PC-9 (cell line): ENCODE results near the gene ZNF267. TPM values are rescaled to one million over a fixed set of nuclear protein-coding genes. Genes with fewer than 3 reads are reported as not detected.
"Not testable (repeated sequence)": the region's sequence is repeated elsewhere in the genome, so short reads cannot be mapped to it uniquely, and the experiment has no call there.

Experiments
- BruUV-seq: library from RNA; stranded (reverse); fragments of 400-500 nt; replicated peaks from 2 replicates; lab custom pipeline; 2021; lab: Mats Ljungman, UMichigan
- CTCF ChIA-PET: fragments of 300-600 bp; sonication (Branson Sonifier 250); formaldehyde crosslinking; loops from one replicate; lab custom pipeline; 2022; ENCODE audit warnings: antibody characterized with exemption; lab: Charles Lee
- POLR2A ChIA-PET: fragments of 300-600 bp; sonication (Branson Sonifier 250); formaldehyde crosslinking; loops from one replicate; lab custom pipeline; 2022; ENCODE audit warnings: antibody characterized with exemption; ENCODE audit not compliant: unreplicated experiment; lab: Charles Lee
- DNase-seq, 2 experiments: peaks; one replicate each; pipeline versions ENCODE4 v3.0.0 to v3.0.0-alpha.2; 2015 to 2022; ENCODE audit warnings: mixed read lengths in 1 of 2
- H2AFZ ChIP-seq: fragments of 200-600 bp; sonication (generic); 2 replicates; pipeline ENCODE4 v1.8.1; 2017; ENCODE audit warnings: antibody characterized with exemption
- H3F3A ChIP-seq: fragments of 200-600 bp; sonication (generic); 2 replicates; pipeline ENCODE4 v1.8.1; 2017; ENCODE audit warnings: antibody characterized with exemption, mild to moderate bottlenecking, low read depth; ENCODE audit not compliant: insufficient read depth
- H3K27ac ChIP-seq: fragments of 200-600 bp; sonication (generic); 2 replicates; pipeline ENCODE4 v1.6.1; 2016; ENCODE audit warnings: mixed run types
- H3K27me3 ChIP-seq: fragments of 200-600 bp; sonication (generic); 2 replicates; pipeline ENCODE4 v1.6.1; 2016; ENCODE audit warnings: low read depth, mixed run types; ENCODE audit not compliant: insufficient read depth
- H3K36me3 ChIP-seq: fragments of 200-600 bp; sonication (generic); 2 replicates; pipeline ENCODE4 v1.6.1; 2016; ENCODE audit warnings: low read depth, mixed run types
- H3K4me1 ChIP-seq: fragments of 200-600 bp; sonication (generic); replicated peaks from 2 replicates; pipeline ENCODE4 v1.6.1; 2016; ENCODE audit warnings: mixed run types; ENCODE audit not compliant: insufficient read depth
- H3K4me2 ChIP-seq: fragments of 200-600 bp; sonication (generic); 2 replicates; pipeline ENCODE4 v1.6.1; 2017; ENCODE audit warnings: mixed run types
- H3K4me3 ChIP-seq: fragments of 200-600 bp; sonication (generic); 2 replicates; pipeline ENCODE4 v1.6.1; 2016; ENCODE audit warnings: mixed run types
- H3K79me2 ChIP-seq: fragments of 200-600 bp; sonication (generic); 2 replicates; pipeline ENCODE4 v1.6.1; 2017; ENCODE audit warnings: low read depth, mixed run types
- H3K9me2 ChIP-seq: fragments of 200-600 bp; sonication (generic); 2 replicates; pipeline ENCODE4 v1.8.1; 2017; ENCODE audit warnings: mild to moderate bottlenecking; ENCODE audit not compliant: insufficient read depth
- H3K9me3 ChIP-seq: fragments of 200-600 bp; sonication (generic); 2 replicates; pipeline ENCODE4 v1.8.1; 2016; ENCODE audit warnings: low read depth; ENCODE audit not compliant: insufficient read depth
- H4K20me1 ChIP-seq: fragments of 200-600 bp; sonication (generic); 2 replicates; pipeline ENCODE4 v1.8.1; 2017; ENCODE audit not compliant: insufficient read depth
- EZH2 ChIP-seq: fragments of 200-600 bp; sonication (generic); IDR thresholded peaks from 2 replicates; pipeline ENCODE4 v1.8.0; 2017; ENCODE audit warnings: antibody characterized with exemption, low read depth
- intact Hi-C: fragments of 100-400 bp; cut with micrococcal nuclease; formaldehyde crosslinking; loops from one replicate; pipeline ENCODE4 v1.10.0; 2022; ENCODE audit not compliant: unreplicated experiment
- total RNA-seq: library from RNA; stranded (reverse); gene quantifications from 2 replicates; pipeline ENCODE4 v1.2.3, GENCODE V29; 2021
- TF ChIP-seq, protein P1 (sequence below): fragments of 200-600 bp; sonication (generic); conservative IDR thresholded peaks from 2 replicates; pipeline ENCODE4 v1.6.1; 2017; ENCODE audit warnings: mixed run types, antibody characterized with exemption, mild to moderate bottlenecking, moderate library complexity

The ZNF267 gene
- total RNA-seq, 1 experiment from 2014 or later = 12.4 TPM

DNA sequence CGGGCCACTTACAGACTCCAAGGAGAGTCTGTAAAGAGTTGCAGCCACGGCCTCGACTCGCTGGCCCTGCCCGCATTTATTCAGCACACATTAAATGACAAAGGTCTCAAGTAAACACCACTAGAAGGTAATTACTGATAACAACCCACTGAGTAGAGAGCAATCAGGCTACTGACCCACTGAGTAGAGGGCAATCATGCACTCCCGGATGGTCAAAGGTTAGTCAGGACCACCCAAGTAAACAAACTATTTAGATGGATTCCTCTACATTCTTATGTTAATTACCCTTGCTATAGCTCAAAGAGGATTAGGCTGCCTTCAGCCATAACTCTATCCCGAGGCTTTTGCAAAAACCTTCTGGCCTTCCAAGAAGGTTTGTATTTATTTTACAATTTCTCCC is 30.7 kb upstream of the ZNF267 start:
- peaks cover 6% of the 10 kb centered on the region; the same call in 1 of the 2 replicates for H3K27me3 ChIP-seq
- H3F3A ChIP-seq = no peaks in the 10 kb centered on the region
- H3K4me1 ChIP-seq = no peaks in the 10 kb centered on the region
- DNase-seq = no peak
- H3K4me3 ChIP-seq = no peak overlapping the region
- intact Hi-C loops = no loop called here
- TF ChIP-seq EZH2 = no peak
- TF ChIP-seq, protein P1, sequence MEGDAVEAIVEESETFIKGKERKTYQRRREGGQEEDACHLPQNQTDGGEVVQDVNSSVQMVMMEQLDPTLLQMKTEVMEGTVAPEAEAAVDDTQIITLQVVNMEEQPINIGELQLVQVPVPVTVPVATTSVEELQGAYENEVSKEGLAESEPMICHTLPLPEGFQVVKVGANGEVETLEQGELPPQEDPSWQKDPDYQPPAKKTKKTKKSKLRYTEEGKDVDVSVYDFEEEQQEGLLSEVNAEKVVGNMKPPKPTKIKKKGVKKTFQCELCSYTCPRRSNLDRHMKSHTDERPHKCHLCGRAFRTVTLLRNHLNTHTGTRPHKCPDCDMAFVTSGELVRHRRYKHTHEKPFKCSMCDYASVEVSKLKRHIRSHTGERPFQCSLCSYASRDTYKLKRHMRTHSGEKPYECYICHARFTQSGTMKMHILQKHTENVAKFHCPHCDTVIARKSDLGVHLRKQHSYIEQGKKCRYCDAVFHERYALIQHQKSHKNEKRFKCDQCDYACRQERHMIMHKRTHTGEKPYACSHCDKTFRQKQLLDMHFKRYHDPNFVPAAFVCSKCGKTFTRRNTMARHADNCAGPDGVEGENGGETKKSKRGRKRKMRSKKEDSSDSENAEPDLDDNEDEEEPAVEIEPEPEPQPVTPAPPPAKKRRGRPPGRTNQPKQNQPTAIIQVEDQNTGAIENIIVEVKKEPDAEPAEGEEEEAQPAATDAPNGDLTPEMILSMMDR = no peak
- no peaks in the 10 kb centered on the region for H3K36me3 ChIP-seq
- H3K9me3 ChIP-seq = no peaks in the 10 kb centered on the region; the same call in 1 of the 2 replicates
- no peak overlapping the region for H3K4me2 ChIP-seq
- H3K9me2 ChIP-seq = no peaks in the 10 kb centered on the region
- no peaks in the 10 kb centered on the region for H3K79me2 ChIP-seq
- CTCF ChIA-PET = no interaction called here
- POLR2A ChIA-PET = interaction anchor here (0.6 kb wide), 1 partner anchor 129 kb away, joined by 5 read pairs; no protein-coding TSS in a partner anchor
- BruUV-seq = no TSS peak
- H4K20me1 ChIP-seq = no peaks in the 10 kb centered on the region
- no peak overlapping the region for H2AFZ ChIP-seq
- H3K27ac ChIP-seq = no peak overlapping the region

DNA sequence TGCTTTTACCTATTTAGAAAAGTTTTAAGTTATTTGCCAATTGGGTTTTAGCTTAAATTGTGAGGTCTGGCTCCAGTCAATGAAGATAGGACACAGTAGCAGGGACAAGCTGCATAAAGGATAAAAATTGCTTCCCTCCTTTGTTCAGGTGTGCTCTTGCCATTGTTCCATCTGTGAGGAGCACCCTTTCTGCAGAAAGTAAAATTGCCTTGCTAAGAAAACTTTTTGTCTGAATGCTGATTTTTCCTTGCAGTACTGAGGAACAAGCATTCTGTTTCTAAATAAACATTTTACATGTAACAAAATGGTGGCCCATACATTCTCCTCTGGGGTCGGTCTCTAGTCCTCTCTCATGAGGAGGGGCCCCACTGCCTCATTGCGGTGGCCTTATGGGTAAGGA is 25.0 kb upstream of the ZNF267 start:
- intact Hi-C loops = loop anchor here (5.0 kb wide), 1 partner anchor 41 kb away; no protein-coding TSS in a partner anchor
- H3K79me2 ChIP-seq, H4K20me1 ChIP-seq, H3K27ac ChIP-seq, H3K4me1 ChIP-seq, POLR2A ChIA-PET, DNase-seq, H3K4me3 ChIP-seq, H3K9me2 ChIP-seq, BruUV-seq, H3K4me2 ChIP-seq, H3F3A ChIP-seq, H2AFZ ChIP-seq, CTCF ChIA-PET, H3K27me3 ChIP-seq, H3K36me3 ChIP-seq: not testable (repeated sequence)
- peaks cover 16% of the 10 kb centered on the region; the same call in 1 of the 2 replicates for H3K9me3 ChIP-seq

DNA sequence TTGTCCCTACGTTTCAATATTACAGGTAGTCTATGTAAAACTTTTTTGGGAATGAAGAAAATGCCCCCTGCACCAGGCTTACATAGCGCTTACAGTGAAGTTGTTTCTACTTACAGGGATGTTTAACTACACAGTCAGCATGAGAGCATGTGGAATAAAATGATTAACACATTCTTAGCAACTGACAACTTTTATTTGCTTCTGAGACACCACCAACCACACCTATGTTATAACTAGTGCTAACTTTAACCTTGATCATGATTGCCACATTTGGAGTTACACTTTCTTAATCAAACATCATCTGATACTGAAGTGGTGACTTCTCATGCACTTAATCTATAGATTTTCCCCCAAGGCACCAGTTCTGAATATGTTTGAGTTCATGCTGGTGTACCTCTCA is 20.3 kb upstream of the ZNF267 start:
- intact Hi-C loops = no loop called here
- Histone ChIP-seq H3K27me3 (no peaks in the 10 kb centered on the region), H3K9me2 (no peaks in the 10 kb centered on the region), H4K20me1 (no peaks in the 10 kb centered on the region), H3K79me2 (no peaks in the 10 kb centered on the region), H3K4me3 (no peak overlapping the region), H3K27ac (no peak overlapping the region), H3K4me2 (no peak overlapping the region), H3K9me3 (peaks cover 14% of the 10 kb centered on the region; the same call in 1 of the 2 replicates), H3K36me3 (no peaks in the 10 kb centered on the region), H3K4me1 (no peaks in the 10 kb centered on the region), H3F3A (no peaks in the 10 kb centered on the region), H2AFZ (no peak overlapping the region)
- CTCF ChIA-PET = no interaction called here
- DNase-seq = no peak
- POLR2A ChIA-PET = no interaction called here
- TF ChIP-seq, protein P1 = no peak
- no peak for TF ChIP-seq EZH2
- no TSS peak for BruUV-seq

DNA sequence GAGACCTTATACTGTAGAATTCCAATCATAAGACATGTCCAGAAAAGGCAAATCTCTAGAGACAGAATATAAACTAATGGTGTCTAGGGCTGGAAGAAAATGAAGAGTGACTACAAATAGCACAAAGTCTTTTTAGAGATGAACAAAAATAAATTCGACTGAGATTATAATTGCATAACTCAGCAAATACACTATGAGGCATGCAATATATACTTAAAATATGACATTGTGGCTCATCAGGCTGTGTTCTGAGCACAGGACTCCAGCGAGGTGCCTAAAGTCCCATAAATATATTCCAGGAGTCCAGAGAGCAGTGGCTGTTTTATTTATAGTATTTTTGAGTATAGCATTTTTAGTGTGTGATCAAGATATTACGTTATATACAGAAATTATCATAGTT is 13.1 kb upstream of the ZNF267 start:
- Histone ChIP-seq H3K4me3 (no peak overlapping the region), H3K4me1 (no peaks in the 10 kb centered on the region), H3F3A (no peaks in the 10 kb centered on the region), H3K9me3 (no peaks in the 10 kb centered on the region), H3K27me3 (peaks cover 44% of the 10 kb centered on the region), H3K4me2 (no peak overlapping the region), H3K36me3 (no peaks in the 10 kb centered on the region), H3K9me2 (no peaks in the 10 kb centered on the region), H3K79me2 (no peaks in the 10 kb centered on the region), H4K20me1 (no peaks in the 10 kb centered on the region), H3K27ac (no peak overlapping the region), H2AFZ (no peak overlapping the region)
- ChIA-PET CTCF (no interaction called here), POLR2A (no interaction called here)
- intact Hi-C loops = loop anchor here (10.0 kb wide), 1 partner anchor 906 kb away; the partner anchor contains the start of gene SETD1A
- DNase-seq = no peak
- BruUV-seq = no TSS peak
- TF ChIP-seq EZH2 = no peak
